Suppressor macrophage treated with lipopolysaccharide for 4 hours (primary cell): ENCODE measurements around the gene LRP8.
A peak's percentile ranks its signal among the peaks of the same experiment; 100 is the strongest.

Experiments
- DNase-seq: peaks from one replicate; pipeline ENCODE4 v3.0.0-alpha.2; 2020

The LRP8 gene

GRCh38 chr1:53328009-53328461, at the start of gene LRP8:
Gene LRP8, minus strand, starts transcription at chr1:53328070. Its CDS starts 158 bp downstream, at chr1:53327912.
- DNase-seq: peak; percentile 78

- DNase-seq: no peak
Measured at GRCh38 chr1:53377438-53377841, 49.6 kb upstream of the LRP8 start.

GRCh38 chr1:53376742-53377437, 49.0 kb upstream of the LRP8 start:
- no peak for DNase-seq

DNA sequence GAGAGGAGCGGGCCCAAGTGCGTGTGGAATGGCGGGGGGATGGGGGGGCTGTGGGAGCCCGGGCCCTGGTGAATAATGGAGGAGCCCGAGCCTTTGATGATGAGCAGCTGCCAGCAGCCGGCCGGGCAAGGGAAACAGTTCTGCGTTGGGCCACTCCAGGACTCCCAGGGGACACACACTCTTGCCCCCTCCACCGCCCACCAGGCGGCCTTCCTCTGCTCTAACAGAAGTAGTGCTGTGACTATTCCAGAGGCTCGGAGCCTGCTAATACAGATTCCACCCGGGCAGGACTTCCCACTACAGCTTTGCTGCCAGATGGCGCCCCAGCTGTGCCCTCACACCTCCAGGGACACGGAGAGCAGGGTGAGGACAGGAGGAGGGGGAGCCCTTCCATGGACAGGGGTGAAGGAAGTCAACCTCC, 48.2 kb upstream of the LRP8 start:
- DNase-seq: no peak

- DNase-seq: no peak
Measured at GRCh38 chr1:53375440-53375839, 47.6 kb upstream of the LRP8 start.

GRCh38 chr1:53373246-53373645, 45.4 kb upstream of the LRP8 start:
- no peak for DNase-seq

DNA sequence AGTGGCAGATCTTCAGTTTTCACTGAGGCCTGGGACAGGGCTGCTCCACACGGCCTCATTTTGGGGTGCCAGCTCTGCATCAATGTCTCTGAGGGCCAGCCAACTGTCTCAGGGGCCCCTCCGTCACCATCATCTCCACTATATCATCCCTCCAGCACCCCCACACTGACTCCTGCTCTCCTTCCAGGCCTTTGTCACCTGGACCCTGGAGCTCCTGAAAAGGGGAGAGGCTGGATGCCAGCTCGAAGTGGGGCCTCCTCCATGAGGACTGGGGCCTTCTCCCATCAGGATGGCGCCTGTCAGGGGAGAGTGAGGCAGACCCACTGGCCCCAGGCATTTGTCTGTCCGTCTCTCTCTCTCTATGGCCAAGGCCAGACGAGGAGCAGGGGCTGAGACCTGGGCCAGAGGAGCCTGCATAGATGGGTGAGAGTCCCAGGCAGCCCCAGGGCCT, 44.7 kb upstream of the LRP8 start:
- DNase-seq: no peak

- DNase-seq: no peak
Measured at GRCh38 chr1:53371851-53372250, 44.0 kb upstream of the LRP8 start.

DNA sequence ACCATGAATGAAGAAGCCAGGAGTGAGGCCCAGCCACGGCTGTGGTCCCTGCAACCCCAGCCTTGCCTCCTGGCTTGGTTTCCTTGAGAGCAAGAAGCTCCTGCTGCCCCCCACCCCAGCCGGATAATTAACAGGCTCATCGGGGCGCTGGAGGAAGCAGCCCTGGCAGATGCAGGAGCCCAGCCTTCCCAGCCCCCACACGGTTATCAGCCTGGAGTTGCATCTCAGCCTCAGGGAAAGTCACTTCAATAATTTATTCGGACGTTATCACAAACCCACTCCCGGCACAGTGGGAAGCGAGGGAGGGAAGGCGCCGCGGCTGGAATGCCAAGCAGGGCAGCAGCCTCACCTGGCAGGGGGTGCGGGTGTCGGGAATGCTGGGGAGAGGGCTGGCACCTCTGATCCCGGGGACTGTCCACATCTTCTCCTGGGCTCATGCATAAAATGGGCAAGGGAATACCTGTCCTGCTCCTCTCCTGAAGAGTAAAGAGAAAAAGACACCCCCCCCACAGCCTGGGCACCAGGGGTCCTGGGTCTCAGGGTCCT, 43.3 kb upstream of the LRP8 start:
- no peak for DNase-seq

- DNase-seq: no peak
Measured at GRCh38 chr1:53370369-53370961, 42.6 kb upstream of the LRP8 start.

DNA sequence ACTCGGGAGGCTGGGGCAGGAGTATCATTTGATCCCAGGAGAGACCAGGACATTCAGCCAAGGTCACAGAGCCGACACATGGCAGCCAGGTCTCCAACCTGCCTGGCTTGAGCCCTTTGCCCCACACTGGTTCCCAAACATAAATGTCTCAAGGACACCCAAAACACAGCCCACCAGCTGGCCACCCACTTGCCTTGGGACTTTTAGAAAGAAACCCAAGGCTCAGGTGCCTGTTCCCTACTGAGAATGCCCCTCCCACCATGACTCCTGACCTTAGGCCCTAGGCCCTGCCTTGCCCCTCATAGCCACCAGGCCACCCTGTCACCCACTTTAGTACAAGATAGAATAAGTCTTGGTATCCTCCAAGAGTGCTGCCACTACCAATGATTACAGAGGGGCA, 41.9 kb upstream of the LRP8 start:
- no peak for DNase-seq

GRCh38 chr1:53369034-53369750, 41.3 kb upstream of the LRP8 start:
- no peak for DNase-seq

DNA sequence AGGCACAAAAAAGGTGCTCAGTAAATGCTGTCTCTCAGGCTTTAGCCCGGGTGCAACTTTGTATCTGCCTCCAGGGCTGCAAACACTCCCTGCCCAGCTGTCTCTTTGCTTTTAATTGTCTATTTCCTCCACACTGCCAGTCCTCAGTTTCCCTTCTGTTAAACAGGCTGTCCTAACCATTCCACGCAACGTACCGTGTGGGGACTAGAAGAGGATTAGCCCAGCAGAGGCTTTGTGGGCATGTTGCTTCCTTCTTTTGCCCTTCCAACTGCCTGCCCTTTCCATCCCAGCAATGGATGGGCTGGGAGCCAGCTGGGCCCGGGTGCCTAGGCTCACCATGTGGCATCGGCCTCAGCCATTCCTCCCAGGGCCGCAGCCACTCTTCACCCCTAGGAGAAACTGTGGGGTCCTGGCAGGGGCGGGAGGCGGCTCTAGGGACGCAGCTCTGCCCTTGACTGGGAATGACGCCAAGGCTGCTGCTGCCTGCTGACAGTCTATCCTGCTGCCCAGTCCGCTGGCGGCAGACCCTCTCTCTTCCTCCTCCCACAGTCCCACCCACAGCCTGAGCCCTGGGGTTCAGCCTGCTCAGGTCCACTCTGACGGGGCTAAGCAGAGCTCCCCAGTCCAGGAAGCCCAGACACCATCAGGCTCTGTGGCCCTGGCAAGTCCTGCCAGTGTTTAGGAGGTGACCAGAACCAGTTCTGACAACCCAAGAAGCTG, 40.6 kb upstream of the LRP8 start:
- no peak for DNase-seq

- peak; percentile 54 for DNase-seq
Measured at GRCh38 chr1:53367503-53368313, 39.8 kb upstream of the LRP8 start.

DNA sequence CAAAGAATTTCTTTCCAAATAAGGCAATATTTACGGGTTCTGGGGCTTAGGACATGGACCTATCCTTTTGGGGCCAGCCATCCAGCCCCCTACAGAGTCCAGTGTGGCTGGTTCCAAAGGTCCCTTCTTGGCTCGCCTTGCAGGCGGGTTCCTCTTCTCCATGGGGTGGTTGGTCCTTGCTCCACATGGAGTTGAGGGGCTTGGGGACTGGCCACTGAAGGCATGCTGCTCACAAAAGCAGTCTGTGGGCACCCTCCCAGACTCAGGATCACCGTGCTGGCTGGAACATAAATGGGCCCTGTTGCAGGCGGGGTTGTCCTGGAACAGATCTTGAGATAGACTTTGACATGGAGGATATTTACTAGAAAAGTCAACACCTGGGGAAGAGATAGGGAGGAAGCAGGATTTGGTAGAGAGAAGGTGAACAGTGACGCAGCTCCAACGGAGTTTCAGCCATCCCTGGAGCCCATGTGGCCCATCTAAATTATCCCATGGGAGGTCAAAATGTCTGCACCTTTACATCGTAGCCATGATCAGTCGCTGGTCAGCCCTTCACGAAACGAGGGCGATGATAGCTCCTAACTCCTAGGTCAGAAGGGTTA, 39.1 kb upstream of the LRP8 start:
- no peak for DNase-seq

- DNase-seq: no peak
Measured at GRCh38 chr1:53365437-53366063, 37.7 kb upstream of the LRP8 start.

- no peak for DNase-seq
Measured at GRCh38 chr1:53362851-53363642, 35.2 kb upstream of the LRP8 start.

- no peak for DNase-seq
Measured at GRCh38 chr1:53362270-53362669, 34.4 kb upstream of the LRP8 start.

DNA sequence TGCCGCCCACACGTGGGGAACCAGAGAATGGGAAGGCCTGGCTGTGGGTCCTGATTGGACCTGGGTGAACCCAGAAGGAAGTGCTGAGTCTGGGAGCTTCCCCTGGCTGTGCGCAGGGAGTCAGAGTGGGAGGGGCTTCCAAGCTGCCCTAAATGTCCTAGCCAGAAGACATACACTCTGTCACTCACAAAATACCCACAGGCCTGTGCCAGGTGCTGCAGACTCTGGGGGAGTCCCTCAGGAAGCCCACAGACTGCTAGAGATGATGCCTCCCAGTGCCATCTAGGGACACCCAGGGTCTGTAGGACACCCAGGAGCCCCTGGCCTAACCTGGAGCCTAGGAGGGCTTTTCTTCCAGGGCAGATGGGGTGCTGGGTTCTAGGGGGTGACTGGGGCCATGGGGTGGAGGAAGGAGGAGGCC, 33.7 kb upstream of the LRP8 start:
- peak; percentile 3 for DNase-seq

- no peak for DNase-seq
Measured at GRCh38 chr1:53359934-53360276, 32.0 kb upstream of the LRP8 start.
